CD4-positive, alpha-beta T cell treated with Interleukin-6 at 100 ng/mL for 8 hours (primary cell): ENCODE data around the gene SYNE2.

Experiments
- DNase-seq: peaks from one replicate; pipeline ENCODE4 v3.0.0-alpha.2; 2020; ENCODE audit warnings: mixed read lengths, low spot score

The SYNE2 gene

GRCh38 chr14:64218344-64219240, 365.8 kb downstream of the SYNE2 start:
- no peak for DNase-seq

GRCh38 chr14:64220056-64220455, 367.3 kb downstream of the SYNE2 start:
- DNase-seq, result no peak

- DNase-seq, result no peak
Measured at GRCh38 chr14:64220466-64220865, 367.7 kb downstream of the SYNE2 start.

- no peak for DNase-seq
Measured at GRCh38 chr14:64221391-64222003, 368.7 kb downstream of the SYNE2 start.

GRCh38 chr14:64225151-64225757, 372.4 kb downstream of the SYNE2 start:
- DNase-seq, result no peak

- no peak for DNase-seq
Measured at GRCh38 chr14:64227856-64228255, 375.1 kb downstream of the SYNE2 start.

GRCh38 chr14:64229489-64229888, 376.7 kb downstream of the SYNE2 start:
- DNase-seq, result no peak

- DNase-seq, result no peak
Measured at GRCh38 chr14:64232095-64232838, 379.5 kb downstream of the SYNE2 start.

GRCh38 chr14:64232944-64233343, 380.1 kb downstream of the SYNE2 start:
- no peak for DNase-seq

- DNase-seq, result no peak
Measured at GRCh38 chr14:64233531-64234190, 380.9 kb downstream of the SYNE2 start.

- no peak for DNase-seq
Measured at GRCh38 chr14:64234877-64235651, 382.3 kb downstream of the SYNE2 start.

- no peak for DNase-seq
Measured at GRCh38 chr14:64235652-64236640, 383.1 kb downstream of the SYNE2 start.

GRCh38 chr14:64238049-64238448, 385.2 kb downstream of the SYNE2 start:
- DNase-seq, result no peak

GRCh38 chr14:64238631-64239030, 385.8 kb downstream of the SYNE2 start:
- no peak for DNase-seq

- no peak for DNase-seq
Measured at GRCh38 chr14:64244279-64244678, 391.5 kb downstream of the SYNE2 start.

- no peak for DNase-seq
Measured at GRCh38 chr14:64245491-64245890, 392.7 kb downstream of the SYNE2 start.

GRCh38 chr14:64246688-64247087, 393.9 kb downstream of the SYNE2 start:
- no peak for DNase-seq

GRCh38 chr14:64247195-64247594, 394.4 kb downstream of the SYNE2 start:
- DNase-seq, result no peak

GRCh38 chr14:64248689-64249088, 395.9 kb downstream of the SYNE2 start:
- DNase-seq, result no peak

- DNase-seq, result no peak
Measured at GRCh38 chr14:64249363-64249762, 396.6 kb downstream of the SYNE2 start.
